ENCODE results near the gene INO80.

Gene INO80

DNA sequence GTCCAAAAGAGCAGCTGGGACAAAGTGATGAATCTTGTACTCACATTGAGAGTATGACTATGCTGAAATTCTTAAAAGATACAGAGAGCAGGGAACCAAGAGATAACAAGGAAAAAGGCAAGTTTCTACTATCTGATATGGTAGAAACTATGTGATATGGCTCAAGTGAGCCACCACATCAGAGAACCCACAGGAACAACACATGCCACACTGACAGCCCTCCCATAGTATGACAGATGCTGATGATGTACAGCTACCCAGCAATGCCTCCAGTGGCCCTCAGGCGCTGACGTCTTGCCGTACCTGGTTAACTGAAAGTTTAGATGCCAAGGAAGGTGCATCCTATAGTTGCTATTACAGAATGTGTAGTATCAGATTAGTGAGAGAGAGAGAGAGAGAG is 120.4 kb downstream of the INO80 start:
- DNase-seq (ENCODE audit: low spot score): no peak
- TF ChIP-seq CTCF (IDR thresholded peaks at IDR 0.05; ENCODE audit: extremely low read depth, missing control alignments): no peak

GRCh38 chr15:40992825-40993224 is 123.3 kb downstream of the INO80 start:
- TF ChIP-seq CTCF (IDR thresholded peaks at IDR 0.05; ENCODE audit: extremely low read depth, missing control alignments): no peak
- no peak for DNase-seq (ENCODE audit: low spot score)

- DNase-seq (ENCODE audit: low spot score): no peak
- TF ChIP-seq CTCF (IDR thresholded peaks at IDR 0.05; ENCODE audit: extremely low read depth, missing control alignments): no peak
Observed at GRCh38 chr15:40992241-40992741, 123.8 kb downstream of the INO80 start.

DNA sequence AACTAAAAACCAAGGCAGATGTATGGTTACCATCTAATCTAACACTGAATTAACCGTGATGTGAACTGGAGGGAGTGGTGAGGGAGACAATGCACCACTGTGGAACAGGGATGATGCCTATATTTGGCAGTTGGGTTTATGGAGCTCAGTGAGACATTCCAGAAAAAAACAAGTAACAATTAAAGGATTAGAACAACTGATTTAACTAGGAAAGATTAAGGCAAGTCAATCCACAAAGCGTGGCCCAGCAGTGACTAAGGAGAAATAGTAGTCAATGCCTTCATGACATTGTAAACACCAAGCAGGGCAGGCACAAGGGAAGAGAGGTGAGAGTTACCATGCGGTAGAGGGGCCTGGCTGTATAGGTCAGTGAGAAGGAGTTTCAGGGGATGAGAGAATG is 124.7 kb downstream of the INO80 start:
- DNase-seq (ENCODE audit: low spot score): no peak
- TF ChIP-seq CTCF (IDR thresholded peaks at IDR 0.05; ENCODE audit: extremely low read depth, missing control alignments): no peak

- TF ChIP-seq CTCF (IDR thresholded peaks at IDR 0.05; ENCODE audit: extremely low read depth, missing control alignments): no peak
- no peak for DNase-seq (ENCODE audit: low spot score)
Observed at GRCh38 chr15:40990789-40991188, 125.3 kb downstream of the INO80 start.

DNA sequence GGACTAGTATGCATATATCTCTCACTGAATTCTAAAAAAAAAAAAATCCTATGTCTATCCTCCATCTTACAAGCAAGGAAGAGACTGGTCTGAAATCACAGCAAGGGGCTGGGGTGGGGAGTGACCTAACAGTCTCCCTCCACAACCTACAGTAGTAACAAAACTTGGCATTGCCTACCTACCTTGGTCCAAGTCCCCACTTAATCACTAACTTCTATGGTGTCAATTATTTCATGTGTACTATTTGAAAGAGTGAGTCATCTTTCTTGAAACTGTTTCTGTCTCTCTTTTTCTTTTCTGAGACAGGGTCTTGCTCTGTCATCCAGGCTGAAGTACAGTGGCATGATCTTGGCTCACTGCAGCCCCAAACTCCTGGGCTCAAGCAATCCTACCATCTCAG is 126.0 kb downstream of the INO80 start:
- DNase-seq (ENCODE audit: low spot score): no peak
- TF ChIP-seq CTCF (IDR thresholded peaks at IDR 0.05; ENCODE audit: extremely low read depth, missing control alignments): no peak

- TF ChIP-seq CTCF (IDR thresholded peaks at IDR 0.05; ENCODE audit: extremely low read depth, missing control alignments): no peak
- DNase-seq (ENCODE audit: low spot score): no peak
Observed at GRCh38 chr15:40988156-40988555, 127.9 kb downstream of the INO80 start.
